ENCODE results near the gene CPEB1.

DNA sequence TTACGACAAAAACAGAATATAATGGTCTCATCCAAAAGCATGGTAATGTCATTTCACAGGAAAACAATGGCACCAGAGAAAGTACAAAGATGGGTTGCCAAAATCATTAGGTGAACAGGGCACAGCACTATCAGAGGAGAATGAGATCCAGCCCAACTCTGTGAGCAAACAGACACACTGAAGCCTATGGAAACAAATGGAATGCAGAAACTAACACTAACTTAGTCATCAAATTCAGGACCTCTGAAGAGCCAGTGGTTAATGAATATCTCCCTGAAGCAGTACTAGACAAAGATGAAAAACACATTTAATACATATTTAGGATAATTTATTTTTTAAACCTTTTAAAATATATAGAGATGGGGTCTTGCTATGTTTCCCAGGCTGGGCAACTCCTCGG is 92.3 kb downstream of the CPEB1 start:
- no peak for TF ChIP-seq POLR2AphosphoS5 (IDR thresholded peaks at IDR 0.05; ENCODE audit: low read depth)
- TF ChIP-seq, protein P1, sequence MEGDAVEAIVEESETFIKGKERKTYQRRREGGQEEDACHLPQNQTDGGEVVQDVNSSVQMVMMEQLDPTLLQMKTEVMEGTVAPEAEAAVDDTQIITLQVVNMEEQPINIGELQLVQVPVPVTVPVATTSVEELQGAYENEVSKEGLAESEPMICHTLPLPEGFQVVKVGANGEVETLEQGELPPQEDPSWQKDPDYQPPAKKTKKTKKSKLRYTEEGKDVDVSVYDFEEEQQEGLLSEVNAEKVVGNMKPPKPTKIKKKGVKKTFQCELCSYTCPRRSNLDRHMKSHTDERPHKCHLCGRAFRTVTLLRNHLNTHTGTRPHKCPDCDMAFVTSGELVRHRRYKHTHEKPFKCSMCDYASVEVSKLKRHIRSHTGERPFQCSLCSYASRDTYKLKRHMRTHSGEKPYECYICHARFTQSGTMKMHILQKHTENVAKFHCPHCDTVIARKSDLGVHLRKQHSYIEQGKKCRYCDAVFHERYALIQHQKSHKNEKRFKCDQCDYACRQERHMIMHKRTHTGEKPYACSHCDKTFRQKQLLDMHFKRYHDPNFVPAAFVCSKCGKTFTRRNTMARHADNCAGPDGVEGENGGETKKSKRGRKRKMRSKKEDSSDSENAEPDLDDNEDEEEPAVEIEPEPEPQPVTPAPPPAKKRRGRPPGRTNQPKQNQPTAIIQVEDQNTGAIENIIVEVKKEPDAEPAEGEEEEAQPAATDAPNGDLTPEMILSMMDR (conservative IDR thresholded peaks at IDR 0.05; ENCODE audit: low read depth in 2 of 2): no peak
- TF ChIP-seq, protein P2, sequence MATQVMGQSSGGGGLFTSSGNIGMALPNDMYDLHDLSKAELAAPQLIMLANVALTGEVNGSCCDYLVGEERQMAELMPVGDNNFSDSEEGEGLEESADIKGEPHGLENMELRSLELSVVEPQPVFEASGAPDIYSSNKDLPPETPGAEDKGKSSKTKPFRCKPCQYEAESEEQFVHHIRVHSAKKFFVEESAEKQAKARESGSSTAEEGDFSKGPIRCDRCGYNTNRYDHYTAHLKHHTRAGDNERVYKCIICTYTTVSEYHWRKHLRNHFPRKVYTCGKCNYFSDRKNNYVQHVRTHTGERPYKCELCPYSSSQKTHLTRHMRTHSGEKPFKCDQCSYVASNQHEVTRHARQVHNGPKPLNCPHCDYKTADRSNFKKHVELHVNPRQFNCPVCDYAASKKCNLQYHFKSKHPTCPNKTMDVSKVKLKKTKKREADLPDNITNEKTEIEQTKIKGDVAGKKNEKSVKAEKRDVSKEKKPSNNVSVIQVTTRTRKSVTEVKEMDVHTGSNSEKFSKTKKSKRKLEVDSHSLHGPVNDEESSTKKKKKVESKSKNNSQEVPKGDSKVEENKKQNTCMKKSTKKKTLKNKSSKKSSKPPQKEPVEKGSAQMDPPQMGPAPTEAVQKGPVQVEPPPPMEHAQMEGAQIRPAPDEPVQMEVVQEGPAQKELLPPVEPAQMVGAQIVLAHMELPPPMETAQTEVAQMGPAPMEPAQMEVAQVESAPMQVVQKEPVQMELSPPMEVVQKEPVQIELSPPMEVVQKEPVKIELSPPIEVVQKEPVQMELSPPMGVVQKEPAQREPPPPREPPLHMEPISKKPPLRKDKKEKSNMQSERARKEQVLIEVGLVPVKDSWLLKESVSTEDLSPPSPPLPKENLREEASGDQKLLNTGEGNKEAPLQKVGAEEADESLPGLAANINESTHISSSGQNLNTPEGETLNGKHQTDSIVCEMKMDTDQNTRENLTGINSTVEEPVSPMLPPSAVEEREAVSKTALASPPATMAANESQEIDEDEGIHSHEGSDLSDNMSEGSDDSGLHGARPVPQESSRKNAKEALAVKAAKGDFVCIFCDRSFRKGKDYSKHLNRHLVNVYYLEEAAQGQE (IDR thresholded peaks at IDR 0.05; ENCODE audit: unreplicated experiment): no peak
- TF ChIP-seq NANOG (IDR thresholded peaks at IDR 0.05; ENCODE audit: borderline replicate concordance): no peak
- no peak for TF ChIP-seq ETS1 (IDR thresholded peaks at IDR 0.05)
- TF ChIP-seq EZH2 (IDR thresholded peaks at IDR 0.05; ENCODE audit: low read depth, unreplicated experiment): no peak
- no peak for TF ChIP-seq EZH2phosphoT487 (IDR thresholded peaks at IDR 0.05; ENCODE audit: unreplicated experiment)
